DND-41 (cell line): Measurements from ENCODE around the gene PGLYRP1.

Experiments used
- ATAC-seq: fragments of 200-7000 bp; cut with Tn5 transposase; 3 replicates; pipeline ENCODE4 v1.9.1; 2021; ENCODE audit warnings: low read depth; ENCODE audit not compliant: insufficient read depth
- DNase-seq: peaks from one replicate; pipeline ENCODE4 v3.0.0-alpha.2; 2020
- H2AFZ ChIP-seq: 2 replicates; pipeline ENCODE4 v1.6.0; 2012; ENCODE audit warnings: low read depth, low read length
- H3K27ac ChIP-seq: 2 replicates; pipeline ENCODE4 v1.5.1; 2012; ENCODE audit warnings: low read length, inconsistent platforms
- H3K27me3 ChIP-seq: fragments of 200-600 bp; sonication (generic); 2 replicates; pipeline ENCODE4 v1.6.0; 2012; ENCODE audit warnings: low read length, mild to moderate bottlenecking, inconsistent platforms; ENCODE audit not compliant: insufficient read depth, poor library complexity
- H3K36me3 ChIP-seq: 2 replicates; pipeline ENCODE4 v1.5.1; 2012; ENCODE audit warnings: low read length, inconsistent platforms; ENCODE audit not compliant: insufficient read depth
- H3K4me1 ChIP-seq: 2 replicates; pipeline ENCODE4 v1.5.1; 2012; ENCODE audit warnings: mild to moderate bottlenecking, low read length; ENCODE audit not compliant: insufficient read depth
- H3K4me2 ChIP-seq: 2 replicates; pipeline ENCODE4 v1.6.0; 2012; ENCODE audit warnings: mild to moderate bottlenecking, moderate library complexity, low read length, inconsistent platforms; ENCODE audit not compliant: insufficient read depth
- H3K4me3 ChIP-seq, 2 experiments: fragments of 200-600 bp in 1 of 2; shearing (Covaris generic) in 1 of 2; 2 replicates each; pipeline ENCODE4 v1.5.1; 2012 to 2016; ENCODE audit warnings: inconsistent platforms in 2 of 2, low read length in 2 of 2, mild to moderate bottlenecking in 2 of 2, low read depth in 1 of 2, moderate library complexity in 1 of 2
- H3K79me2 ChIP-seq: 2 replicates; pipeline ENCODE4 v1.6.0; 2012; ENCODE audit warnings: low read length, inconsistent platforms; ENCODE audit not compliant: insufficient read depth
- H3K9ac ChIP-seq: 2 replicates; pipeline ENCODE4 v1.6.0; 2012; ENCODE audit warnings: low read depth, mild to moderate bottlenecking, inconsistent platforms, low read length, moderate library complexity
- H3K9me3 ChIP-seq: 2 replicates; pipeline ENCODE4 v1.5.1; 2012; ENCODE audit warnings: low read length, moderate library complexity, mild to moderate bottlenecking, inconsistent platforms; ENCODE audit not compliant: insufficient read depth, severe bottlenecking
- H4K20me1 ChIP-seq: 2 replicates; pipeline ENCODE4 v1.6.0; 2012; ENCODE audit warnings: low read length; ENCODE audit not compliant: insufficient read depth
- CTCF ChIP-seq: IDR thresholded peaks from 2 replicates; pipeline ENCODE4 v1.5.1; 2012; ENCODE audit warnings: borderline replicate concordance, low read length, moderate library complexity, mild to moderate bottlenecking; ENCODE audit not compliant: poor library complexity, severe bottlenecking; ENCODE audit errors: extremely low read depth
- EZH2 ChIP-seq: IDR thresholded peaks from 3 replicates; pipeline ENCODE4 v1.6.1; 2012; ENCODE audit warnings: borderline replicate concordance, low read depth, mild to moderate bottlenecking, moderate library complexity, low read length, inconsistent platforms; ENCODE audit not compliant: severe bottlenecking

PGLYRP1 gene

GRCh38 chr19:46049597-46049996, 26.7 kb upstream of the PGLYRP1 start:
- Histone ChIP-seq H4K20me1 (no peaks in the 10 kb centered on the region), H3K27ac (no peak overlapping the region), H3K36me3 (no peaks in the 10 kb centered on the region), H3K9me3 (no peaks in the 10 kb centered on the region), H3K9ac (no peak overlapping the region), H3K4me3 (no peak overlapping the region), H3K79me2 (no peaks in the 10 kb centered on the region), H3K4me1 (no peaks in the 10 kb centered on the region), H3K4me2 (no peak overlapping the region), H2AFZ (no peak overlapping the region), H3K27me3 (peaks cover 4% of the 10 kb centered on the region)
- peak; percentile 45 for TF ChIP-seq CTCF
- no peak for TF ChIP-seq EZH2
- ATAC-seq (no peak), DNase-seq (no peak)

- no peak for DNase-seq
- no peaks in the 10 kb centered on the region for H3K4me1 ChIP-seq
- ATAC-seq: no peak
- no peak overlapping the region for H3K27ac ChIP-seq
- H3K27me3 ChIP-seq: peaks cover 12% of the 10 kb centered on the region
- TF ChIP-seq EZH2 (no peak), CTCF (no peak)
- H4K20me1 ChIP-seq: no peaks in the 10 kb centered on the region
- H3K79me2 ChIP-seq: no peaks in the 10 kb centered on the region
- no peak overlapping the region for H2AFZ ChIP-seq
- H3K9ac ChIP-seq: no peak overlapping the region
- no peaks in the 10 kb centered on the region for H3K36me3 ChIP-seq
- H3K4me2 ChIP-seq: no peak overlapping the region
- no peaks in the 10 kb centered on the region for H3K9me3 ChIP-seq
- H3K4me3 ChIP-seq: no peak overlapping the region
Observed at GRCh38 chr19:46043519-46043918, 20.7 kb upstream of the PGLYRP1 start.

- Histone ChIP-seq H3K36me3 (no peaks in the 10 kb centered on the region), H3K27me3 (peaks cover 12% of the 10 kb centered on the region), H2AFZ (no peak overlapping the region), H4K20me1 (no peaks in the 10 kb centered on the region), H3K9ac (no peak overlapping the region), H3K4me3 (no peak overlapping the region), H3K4me2 (no peak overlapping the region), H3K9me3 (no peaks in the 10 kb centered on the region), H3K79me2 (no peaks in the 10 kb centered on the region), H3K27ac (no peak overlapping the region), H3K4me1 (no peaks in the 10 kb centered on the region)
- ATAC-seq: no peak
- DNase-seq: no peak
- TF ChIP-seq CTCF: no peak
- no peak for TF ChIP-seq EZH2
Observed at GRCh38 chr19:46042252-46042883, 19.5 kb upstream of the PGLYRP1 start.

- H3K36me3 ChIP-seq: no peaks in the 10 kb centered on the region
- TF ChIP-seq EZH2: no peak
- TF ChIP-seq CTCF: no peak
- ATAC-seq: no peak
- H3K9me3 ChIP-seq: no peaks in the 10 kb centered on the region
- no peaks in the 10 kb centered on the region for H3K79me2 ChIP-seq
- no peaks in the 10 kb centered on the region for H3K4me1 ChIP-seq
- H4K20me1 ChIP-seq: no peaks in the 10 kb centered on the region
- peaks cover 8% of the 10 kb centered on the region for H3K27me3 ChIP-seq
- H2AFZ ChIP-seq: no peak within 1 kb of the TSS
- no peak within 1 kb of the TSS for H3K9ac ChIP-seq
- H3K4me2 ChIP-seq: no peak within 1 kb of the TSS
- no peak for DNase-seq
- no peak within 1 kb of the TSS for H3K4me3 ChIP-seq
- H3K27ac ChIP-seq: no peak within 1 kb of the TSS
Observed at GRCh38 chr19:46040952-46041500, 18.2 kb upstream of the PGLYRP1 start, which contains the start of gene IGFL4. TSS of gene IGFL4 (minus strand) at chr19:46041002. CDS start at chr19:46040962, 40 bp downstream.
